ENCODE measurements around the gene ABTB2.
A peak's percentile ranks its signal among the peaks of the same experiment; 100 is the strongest.

ABTB2 gene

GRCh38 chr11:34140149-34140548, 217.7 kb downstream of the ABTB2 start:
- no peak for DNase-seq

GRCh38 chr11:34139346-34139745, 218.5 kb downstream of the ABTB2 start:
- DNase-seq, result no peak

- DNase-seq, result no peak
Measured at GRCh38 chr11:34136420-34136819, 221.4 kb downstream of the ABTB2 start.

GRCh38 chr11:34135439-34135838, 222.4 kb downstream of the ABTB2 start:
- no peak for DNase-seq

- no peak for DNase-seq
Measured at GRCh38 chr11:34134765-34135164, 223.0 kb downstream of the ABTB2 start.

GRCh38 chr11:34132261-34132965, 225.4 kb downstream of the ABTB2 start:
- DNase-seq, result no peak

- DNase-seq, result no peak
Measured at GRCh38 chr11:34128824-34129223, 229.0 kb downstream of the ABTB2 start.

- no peak for DNase-seq
Measured at GRCh38 chr11:34126959-34127848, 230.6 kb downstream of the ABTB2 start.

GRCh38 chr11:34124885-34125668, 232.7 kb downstream of the ABTB2 start:
- no peak for DNase-seq

- DNase-seq, result no peak
Measured at GRCh38 chr11:34120651-34121050, 237.2 kb downstream of the ABTB2 start.

- no peak for DNase-seq
Measured at GRCh38 chr11:34114471-34114870, 243.3 kb downstream of the ABTB2 start.

GRCh38 chr11:34114014-34114413, 243.8 kb downstream of the ABTB2 start:
- no peak for DNase-seq

- no peak for DNase-seq
Measured at GRCh38 chr11:34111722-34112270, 246.0 kb downstream of the ABTB2 start.

- no peak for DNase-seq
Measured at GRCh38 chr11:34105957-34106504, 251.8 kb downstream of the ABTB2 start.

- DNase-seq, result peak; percentile 88
Measured at GRCh38 chr11:34105079-34105956, 252.5 kb downstream of the ABTB2 start, which contains the start of gene NAT10. TSS of gene NAT10 (plus strand) at chr11:34105629. CDS start at chr11:34108226, 2,597 bp downstream.

GRCh38 chr11:34104680-34105078, 253.1 kb downstream of the ABTB2 start:
- DNase-seq, result no peak
